T-helper 2 cell treated with Interferon-gamma antibody and Interleukin-4, amounts not matched to agents 5 μg/mL and 100 μg/mL, for 36 hours (primary cell): ENCODE measurements around the gene UTF1.

Source experiments
- DNase-seq: peaks from one replicate; pipeline ENCODE4 v3.0.0; 2021; ENCODE audit warnings: low spot score
- H3K27ac Mint-ChIP-seq: one replicate; pipeline ENCODE4 v1.8.0; 2021; ENCODE audit warnings: mild to moderate bottlenecking, mixed read lengths
- H3K27me3 Mint-ChIP-seq: one replicate; pipeline ENCODE4 v1.8.0; 2021; ENCODE audit warnings: low read depth, mixed read lengths
- H3K36me3 Mint-ChIP-seq: one replicate; pipeline ENCODE4 v1.8.0; 2021; ENCODE audit warnings: low read depth, mixed read lengths
- H3K4me1 Mint-ChIP-seq: one replicate; pipeline ENCODE4 v1.8.0; 2021; ENCODE audit warnings: low read depth, mixed read lengths
- H3K4me3 Mint-ChIP-seq: one replicate; pipeline ENCODE4 v1.8.0; 2022; ENCODE audit warnings: mild to moderate bottlenecking, moderate library complexity, mixed read lengths
- H3K9me3 Mint-ChIP-seq: one replicate; pipeline ENCODE4 v1.8.0; 2021; ENCODE audit warnings: mixed read lengths

Gene UTF1

GRCh38 chr10:133249094-133249780 lies 19.2 kb downstream of the UTF1 start:
- H3K4me1 Mint-ChIP-seq: peaks cover 3% of the 10 kb centered on the region
- H3K27me3 Mint-ChIP-seq: peaks cover 4% of the 10 kb centered on the region
- H3K9me3 Mint-ChIP-seq: no peaks in the 10 kb centered on the region
- H3K4me3 Mint-ChIP-seq: no peak overlapping the region
- no peak overlapping the region for H3K27ac Mint-ChIP-seq
- no peak for DNase-seq
- H3K36me3 Mint-ChIP-seq: no peaks in the 10 kb centered on the region

- peaks cover 4% of the 10 kb centered on the region for H3K27me3 Mint-ChIP-seq
- no peaks in the 10 kb centered on the region for H3K9me3 Mint-ChIP-seq
- peak overlapping the region; percentile 1 for H3K27ac Mint-ChIP-seq
- H3K36me3 Mint-ChIP-seq: no peaks in the 10 kb centered on the region
- DNase-seq: no peak
- no peak overlapping the region for H3K4me3 Mint-ChIP-seq
- peaks cover 3% of the 10 kb centered on the region for H3K4me1 Mint-ChIP-seq
These were observed 20.1 kb downstream of the UTF1 start for GRCh38 chr10:133249975-133250754.

GRCh38 chr10:133251388-133252222 lies 21.6 kb downstream of the UTF1 start:
- H3K4me1 Mint-ChIP-seq: peaks cover 3% of the 10 kb centered on the region
- no peak overlapping the region for H3K4me3 Mint-ChIP-seq
- DNase-seq: no peak
- H3K27ac Mint-ChIP-seq: no peak overlapping the region
- no peaks in the 10 kb centered on the region for H3K9me3 Mint-ChIP-seq
- peaks cover 4% of the 10 kb centered on the region for H3K27me3 Mint-ChIP-seq
- H3K36me3 Mint-ChIP-seq: no peaks in the 10 kb centered on the region

GRCh38 chr10:133252223-133252552 lies 22.2 kb downstream of the UTF1 start:
- Mint-ChIP-seq H3K36me3 (no peaks in the 10 kb centered on the region), H3K9me3 (no peaks in the 10 kb centered on the region), H3K4me3 (no peak overlapping the region), H3K4me1 (peaks cover 3% of the 10 kb centered on the region), H3K27me3 (peaks cover 4% of the 10 kb centered on the region), H3K27ac (no peak overlapping the region)
- DNase-seq: no peak

GRCh38 chr10:133253361-133253955 lies 23.4 kb downstream of the UTF1 start:
- Mint-ChIP-seq H3K4me1 (peaks cover 10% of the 10 kb centered on the region), H3K27me3 (peaks cover 4% of the 10 kb centered on the region), H3K36me3 (no peaks in the 10 kb centered on the region), H3K27ac (no peak overlapping the region), H3K4me3 (no peak overlapping the region), H3K9me3 (no peaks in the 10 kb centered on the region)
- no peak for DNase-seq

GRCh38 chr10:133254421-133255120 lies 24.6 kb downstream of the UTF1 start:
- Mint-ChIP-seq H3K27me3 (peaks cover 4% of the 10 kb centered on the region), H3K4me1 (peaks cover 16% of the 10 kb centered on the region), H3K4me3 (no peak overlapping the region), H3K9me3 (no peaks in the 10 kb centered on the region), H3K27ac (no peak overlapping the region), H3K36me3 (no peaks in the 10 kb centered on the region)
- DNase-seq: no peak

GRCh38 chr10:133255323-133255722 lies 25.3 kb downstream of the UTF1 start:
- H3K4me3 Mint-ChIP-seq: no peak overlapping the region
- H3K4me1 Mint-ChIP-seq: peaks cover 24% of the 10 kb centered on the region
- no peaks in the 10 kb centered on the region for H3K9me3 Mint-ChIP-seq
- H3K36me3 Mint-ChIP-seq: no peaks in the 10 kb centered on the region
- H3K27me3 Mint-ChIP-seq: peaks cover 1% of the 10 kb centered on the region
- H3K27ac Mint-ChIP-seq: no peak overlapping the region
- no peak for DNase-seq

GRCh38 chr10:133257489-133258065 lies 27.6 kb downstream of the UTF1 start:
- Mint-ChIP-seq H3K4me3 (peak overlapping the region; percentile 70), H3K27me3 (no peaks in the 10 kb centered on the region), H3K9me3 (no peaks in the 10 kb centered on the region), H3K4me1 (peaks cover 38% of the 10 kb centered on the region), H3K27ac (peak overlapping the region; percentile 84), H3K36me3 (peaks cover 2% of the 10 kb centered on the region)
- DNase-seq: no peak

- peak; percentile 51 for DNase-seq
- H3K4me3 Mint-ChIP-seq: peak overlapping the region; percentile 61
- H3K36me3 Mint-ChIP-seq: peaks cover 8% of the 10 kb centered on the region
- H3K4me1 Mint-ChIP-seq: peaks cover 43% of the 10 kb centered on the region
- peak overlapping the region; percentile 84 for H3K27ac Mint-ChIP-seq
- H3K27me3 Mint-ChIP-seq: no peaks in the 10 kb centered on the region
- H3K9me3 Mint-ChIP-seq: no peaks in the 10 kb centered on the region
These were observed 28.2 kb downstream of the UTF1 start for GRCh38 chr10:133258066-133258817.

GRCh38 chr10:133258818-133259601 lies 29.0 kb downstream of the UTF1 start:
- Mint-ChIP-seq H3K36me3 (peaks cover 16% of the 10 kb centered on the region), H3K27me3 (no peaks in the 10 kb centered on the region), H3K27ac (peak overlapping the region; percentile 94), H3K9me3 (no peaks in the 10 kb centered on the region), H3K4me1 (peaks cover 49% of the 10 kb centered on the region), H3K4me3 (peak overlapping the region; percentile 77)
- peak; percentile 94 for DNase-seq

- Mint-ChIP-seq H3K9me3 (no peaks in the 10 kb centered on the region), H3K4me1 (peaks cover 54% of the 10 kb centered on the region), H3K36me3 (peaks cover 20% of the 10 kb centered on the region), H3K4me3 (peak overlapping the region; percentile 77), H3K27me3 (no peaks in the 10 kb centered on the region), H3K27ac (peak overlapping the region; percentile 94)
- DNase-seq: no peak
These were observed 29.6 kb downstream of the UTF1 start for GRCh38 chr10:133259602-133259989.
